ENCODE results near the gene VIPAS39.

DNA sequence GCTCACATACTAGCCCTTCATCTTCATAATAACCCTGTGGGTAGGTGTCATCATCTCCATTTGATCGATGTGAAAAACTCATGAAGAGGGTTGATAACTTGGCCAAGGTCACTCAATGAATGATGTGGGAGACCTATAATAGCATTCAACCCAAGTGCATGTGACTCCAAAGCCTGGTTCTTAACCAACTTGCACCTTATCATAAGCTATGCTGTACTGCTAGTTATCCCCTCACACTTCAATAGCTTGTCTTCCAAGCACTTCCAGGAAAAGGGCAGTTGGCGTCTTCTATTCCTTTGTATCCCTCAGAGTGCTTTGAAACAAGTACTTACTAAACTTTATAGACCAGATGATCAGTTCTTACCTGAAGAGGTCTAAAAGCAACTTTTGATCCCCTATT is 15.2 kb downstream of the VIPAS39 start:
- TF ChIP-seq, protein P1, sequence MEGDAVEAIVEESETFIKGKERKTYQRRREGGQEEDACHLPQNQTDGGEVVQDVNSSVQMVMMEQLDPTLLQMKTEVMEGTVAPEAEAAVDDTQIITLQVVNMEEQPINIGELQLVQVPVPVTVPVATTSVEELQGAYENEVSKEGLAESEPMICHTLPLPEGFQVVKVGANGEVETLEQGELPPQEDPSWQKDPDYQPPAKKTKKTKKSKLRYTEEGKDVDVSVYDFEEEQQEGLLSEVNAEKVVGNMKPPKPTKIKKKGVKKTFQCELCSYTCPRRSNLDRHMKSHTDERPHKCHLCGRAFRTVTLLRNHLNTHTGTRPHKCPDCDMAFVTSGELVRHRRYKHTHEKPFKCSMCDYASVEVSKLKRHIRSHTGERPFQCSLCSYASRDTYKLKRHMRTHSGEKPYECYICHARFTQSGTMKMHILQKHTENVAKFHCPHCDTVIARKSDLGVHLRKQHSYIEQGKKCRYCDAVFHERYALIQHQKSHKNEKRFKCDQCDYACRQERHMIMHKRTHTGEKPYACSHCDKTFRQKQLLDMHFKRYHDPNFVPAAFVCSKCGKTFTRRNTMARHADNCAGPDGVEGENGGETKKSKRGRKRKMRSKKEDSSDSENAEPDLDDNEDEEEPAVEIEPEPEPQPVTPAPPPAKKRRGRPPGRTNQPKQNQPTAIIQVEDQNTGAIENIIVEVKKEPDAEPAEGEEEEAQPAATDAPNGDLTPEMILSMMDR (IDR thresholded peaks at IDR 0.05), result no peak
- TF ChIP-seq POLR2A (IDR thresholded peaks at IDR 0.05), result no peak
